Neural cell (in vitro differentiated cells): ENCODE measurements around the gene BCL7B. TPM values are rescaled to one million over a fixed set of nuclear protein-coding genes. Genes with fewer than 3 reads are reported as not detected.
"Not testable (repeated sequence)": the region's sequence is repeated elsewhere in the genome, so short reads cannot be mapped to it uniquely, and the experiment has no call there.

ENCODE experiments used
- H2AFZ ChIP-seq: fragments of 200-600, 300-800 bp; sonication (generic), shearing (Covaris generic); 2 replicates; pipeline ENCODE4 v1.6.0; 2014; ENCODE audit warnings: low read depth, mild to moderate bottlenecking, antibody characterized with exemption, low read length, moderate library complexity
- H3F3A ChIP-seq: fragments of 200-600 bp; shearing (Covaris generic); 2 replicates; pipeline ENCODE4 v1.6.1; 2016; ENCODE audit warnings: mild to moderate bottlenecking, moderate library complexity, mixed read lengths, antibody characterized with exemption, low read length; ENCODE audit not compliant: insufficient read depth, poor library complexity, severe bottlenecking
- H3K27ac ChIP-seq: fragments of 200-600, 300-800 bp; sonication (generic), shearing (Covaris generic); 2 replicates; pipeline ENCODE4 v1.5.1; 2014; ENCODE audit warnings: mild to moderate bottlenecking, low read length, moderate library complexity
- H3K27me3 ChIP-seq: fragments of 300-800, 200-600 bp; sonication (generic), shearing (Covaris generic); 2 replicates; pipeline ENCODE4 v1.6.0; 2014; ENCODE audit warnings: mild to moderate bottlenecking, low read depth, low read length, moderate library complexity; ENCODE audit not compliant: insufficient read depth
- H3K36me3 ChIP-seq: fragments of 300-800, 200-600 bp; sonication (generic), shearing (Covaris generic); 2 replicates; pipeline ENCODE4 v1.5.1; 2014; ENCODE audit warnings: mild to moderate bottlenecking, antibody characterized with exemption, low read length, moderate library complexity; ENCODE audit not compliant: insufficient read depth
- H3K4me2 ChIP-seq: fragments of 300-800, 200-600 bp; sonication (generic), shearing (Covaris generic); 2 replicates; pipeline ENCODE4 v1.6.0; 2014; ENCODE audit warnings: mild to moderate bottlenecking, low read length
- H3K4me3 ChIP-seq: fragments of 300-800, 200-600 bp; sonication (generic), shearing (Covaris generic); 2 replicates; pipeline ENCODE4 v1.5.1; 2014; ENCODE audit warnings: mild to moderate bottlenecking, low read length, moderate library complexity
- H3K79me2 ChIP-seq: fragments of 200-600 bp; shearing (Covaris generic); replicated peaks from 2 replicates; pipeline ENCODE4 v1.6.0; 2014; ENCODE audit warnings: mild to moderate bottlenecking, low read length, moderate library complexity; ENCODE audit not compliant: insufficient read depth
- H3K9ac ChIP-seq: fragments of 300-800, 200-600 bp; sonication (generic), shearing (Covaris generic); 2 replicates; pipeline ENCODE4 v1.6.1; 2016; ENCODE audit warnings: mild to moderate bottlenecking, low read length, mixed read lengths
- H3K9me2 ChIP-seq: fragments of 200-600 bp; shearing (Covaris generic); 2 replicates; pipeline ENCODE4 v1.6.1; 2016; ENCODE audit warnings: mild to moderate bottlenecking, low read length, mixed read lengths; ENCODE audit not compliant: insufficient read depth
- H3K9me3 ChIP-seq: fragments of 200-600, 300-800 bp; sonication (generic), shearing (Covaris generic); 2 replicates; pipeline ENCODE4 v1.6.1; 2016; ENCODE audit warnings: mild to moderate bottlenecking, mixed run types, low read length, moderate library complexity, mixed read lengths
- H4K20me1 ChIP-seq: fragments of 200-600 bp; shearing (Covaris generic); 2 replicates; pipeline ENCODE4 v1.6.1; 2016; ENCODE audit warnings: mild to moderate bottlenecking, mixed run types; ENCODE audit not compliant: insufficient read depth
- CTCF ChIP-seq: fragments of 450-650 bp; IDR thresholded peaks from 2 replicates; pipeline ENCODE4 v1.5.1; 2014; ENCODE audit warnings: antibody characterized with exemption, mild to moderate bottlenecking, moderate library complexity; ENCODE audit not compliant: poor library complexity, severe bottlenecking
- EP300 ChIP-seq: fragments of 450-650 bp; conservative IDR thresholded peaks from 2 replicates; pipeline ENCODE4 v1.6.1; 2014; ENCODE audit warnings: antibody characterized with exemption, mild to moderate bottlenecking, moderate library complexity; ENCODE audit not compliant: poor library complexity, severe bottlenecking
- EZH2 ChIP-seq: fragments of 200-600, 300-800 bp; shearing (Covaris generic), sonication (generic); IDR thresholded peaks from 2 replicates; pipeline ENCODE4 v1.6.1; 2014; ENCODE audit warnings: antibody characterized with exemption, low read length, borderline replicate concordance, mild to moderate bottlenecking; ENCODE audit not compliant: insufficient read depth, poor library complexity, severe bottlenecking
- REST ChIP-seq: IDR thresholded peaks from 2 replicates; pipeline ENCODE4 v1.6.1; 2012; ENCODE audit warnings: borderline replicate concordance
- SMC3 ChIP-seq: fragments of 450-650 bp; conservative IDR thresholded peaks from 2 replicates; pipeline ENCODE4 v1.6.1; 2014; ENCODE audit warnings: antibody characterized with exemption, mild to moderate bottlenecking, moderate library complexity; ENCODE audit not compliant: poor library complexity
- TAF1 ChIP-seq: IDR thresholded peaks from 2 replicates; pipeline ENCODE4 v1.6.1; 2012; ENCODE audit warnings: low read depth
- polyA plus RNA-seq: library from polyadenylated mRNA; depleted of rRNA; stranded (reverse); fragments of >200 nt; gene quantifications from 2 replicates; pipeline ENCODE4 v1.2.3, GENCODE V29; 2014

The BCL7B gene
- polyA plus RNA-seq, 1 donor from 2014 or later: 23.6 TPM

- Histone ChIP-seq H3K4me3 (no peak overlapping the region), H3K9me2 (no peaks in the 10 kb centered on the region), H3K27ac (no peak overlapping the region), H3F3A (no peaks in the 10 kb centered on the region), H3K36me3 (no peaks in the 10 kb centered on the region), H3K4me2 (no peak overlapping the region), H3K79me2 (no peaks in the 10 kb centered on the region), H3K9ac (no peak overlapping the region), H3K27me3 (no peaks in the 10 kb centered on the region), H3K9me3 (no peaks in the 10 kb centered on the region), H4K20me1 (no peaks in the 10 kb centered on the region), H2AFZ (no peak overlapping the region)
- TF ChIP-seq EP300: no peak
- no peak for TF ChIP-seq TAF1
Observed at GRCh38 chr7:73541722-73542121, 15.8 kb downstream of the BCL7B start.

- no peaks in the 10 kb centered on the region for H3K79me2 ChIP-seq
- TF ChIP-seq REST: no peak
- H3K4me2 ChIP-seq: no peak overlapping the region
- H3K9me2 ChIP-seq: no peaks in the 10 kb centered on the region
- H3K4me3 ChIP-seq: no peak overlapping the region
- no peaks in the 10 kb centered on the region for H3K27me3 ChIP-seq
- no peak overlapping the region for H3K27ac ChIP-seq
- H4K20me1 ChIP-seq: no peaks in the 10 kb centered on the region
- H3K36me3 ChIP-seq: no peaks in the 10 kb centered on the region
- no peaks in the 10 kb centered on the region for H3K9me3 ChIP-seq
- no peaks in the 10 kb centered on the region for H3F3A ChIP-seq
- H2AFZ ChIP-seq: no peak overlapping the region
- H3K9ac ChIP-seq: no peak overlapping the region
Observed at GRCh38 chr7:73539709-73540108, 17.8 kb downstream of the BCL7B start.

GRCh38 chr7:73538510-73538909, 19.0 kb downstream of the BCL7B start:
- H3K4me3 ChIP-seq, H3K4me2 ChIP-seq, H3K9me2 ChIP-seq, H3K9me3 ChIP-seq, H3K79me2 ChIP-seq, H3K9ac ChIP-seq, H3K27ac ChIP-seq, H3K27me3 ChIP-seq, H4K20me1 ChIP-seq, H3F3A ChIP-seq, H2AFZ ChIP-seq, H3K36me3 ChIP-seq: not testable (repeated sequence)

GRCh38 chr7:73537051-73537450, 20.4 kb downstream of the BCL7B start:
- Histone ChIP-seq H2AFZ (no peak overlapping the region), H3K4me3 (no peak overlapping the region), H3F3A (no peaks in the 10 kb centered on the region), H3K36me3 (no peaks in the 10 kb centered on the region), H3K79me2 (no peaks in the 10 kb centered on the region), H3K27ac (no peak overlapping the region), H3K4me2 (no peak overlapping the region), H3K27me3 (no peaks in the 10 kb centered on the region), H3K9me2 (no peaks in the 10 kb centered on the region), H3K9me3 (no peaks in the 10 kb centered on the region), H3K9ac (no peak overlapping the region), H4K20me1 (no peaks in the 10 kb centered on the region)
- TF ChIP-seq EZH2: no peak
- TF ChIP-seq SMC3: no peak
- no peak for TF ChIP-seq TAF1
- TF ChIP-seq CTCF: no peak
